Effector memory CD8-positive, alpha-beta T cell (primary cell): ENCODE data around the gene GPR34.
A peak's percentile ranks its signal among the peaks of the same experiment; 100 is the strongest.
"Not testable (repeated sequence)": the region's sequence is repeated elsewhere in the genome, so short reads cannot be mapped to it uniquely, and the experiment has no call there.

ENCODE experiments used
- ATAC-seq: fragments of 150-1000 bp; cut with Tn5 transposase; replicated peaks from 2 replicates; pipeline ENCODE4 v1.10.0; 2021; ENCODE audit warnings: mild to moderate bottlenecking, moderate library complexity
- DNase-seq, 3 experiments: peaks; one replicate each; pipeline ENCODE4 v3.0.0; 2021
- H3K27ac Mint-ChIP-seq, 2 donors: one replicate each; pipeline ENCODE4 v1.8.0; 2022; ENCODE audit warnings: mild to moderate bottlenecking in 2 of 2, mixed read lengths in 2 of 2, moderate library complexity in 2 of 2
- H3K27me3 Mint-ChIP-seq, 2 donors: one replicate each; pipeline ENCODE4 v1.8.0; 2022; ENCODE audit warnings: mixed read lengths in 2 of 2
- H3K36me3 Mint-ChIP-seq: one replicate; pipeline ENCODE4 v1.8.0; 2022; ENCODE audit warnings: mild to moderate bottlenecking, moderate library complexity, mixed read lengths; ENCODE audit not compliant: insufficient read depth
- H3K4me1 Mint-ChIP-seq, 2 donors: one replicate each; pipeline ENCODE4 v1.8.0; 2022; ENCODE audit warnings: low read depth in 2 of 2, mixed read lengths in 2 of 2
- H3K4me3 Mint-ChIP-seq, 2 donors: one replicate each; pipeline ENCODE4 v1.8.0; 2022; ENCODE audit warnings: mild to moderate bottlenecking in 2 of 2, mixed read lengths in 2 of 2, moderate library complexity in 2 of 2
- H3K9me3 Mint-ChIP-seq, 2 donors: one replicate each; pipeline ENCODE4 v1.8.0; 2022; ENCODE audit warnings: mixed read lengths in 2 of 2
- total RNA-seq, 9 experiments: gene quantifications; one replicate each; lab custom pipeline; 2026; lab: John Stamatoyannopoulos, UW

Gene GPR34
- total RNA-seq, result 0 to 1.1 (median 0.49) reads per million in 9 experiments

- peak within 1 kb of the TSS in 1 of 2 donors; percentile 25 for H3K4me3 Mint-ChIP-seq
- no peak within 1 kb of the TSS for H3K27ac Mint-ChIP-seq
- no peaks in the 10 kb centered on the region for H3K9me3 Mint-ChIP-seq
- no peaks in the 10 kb centered on the region for H3K27me3 Mint-ChIP-seq
- H3K4me1 Mint-ChIP-seq, result peaks cover 14 to 17% of the 10 kb centered on the region in 2 donors
- DNase-seq, result no peak
- H3K36me3 Mint-ChIP-seq, result no peaks in the 10 kb centered on the region
- peak; percentile 51 for ATAC-seq
Observed at GRCh38 chrX:41688835-41689234, at the start of gene GPR34. TSS of gene GPR34 (plus strand) at chrX:41688973. CDS start at chrX:41695634, 6,661 bp downstream.

GRCh38 chrX:41646201-41646600, 42.6 kb upstream of the GPR34 start:
- not testable (repeated sequence) for H3K36me3 Mint-ChIP-seq, H3K27me3 Mint-ChIP-seq, DNase-seq, H3K9me3 Mint-ChIP-seq, H3K27ac Mint-ChIP-seq, H3K4me1 Mint-ChIP-seq, ATAC-seq, H3K4me3 Mint-ChIP-seq

GRCh38 chrX:41653125-41653524, 35.6 kb upstream of the GPR34 start:
- Mint-ChIP-seq H3K4me3 (no peak overlapping the region), H3K4me1 (peaks cover 0 to 6% of the 10 kb centered on the region in 2 donors), H3K9me3 (no peaks in the 10 kb centered on the region), H3K27me3 (no peaks in the 10 kb centered on the region), H3K36me3 (peaks cover 28% of the 10 kb centered on the region), H3K27ac (no peak overlapping the region)
- DNase-seq (no peak), ATAC-seq (no peak)

GRCh38 chrX:41655101-41655500, 33.7 kb upstream of the GPR34 start:
- ATAC-seq (no peak), DNase-seq (no peak)
- Mint-ChIP-seq H3K27me3 (no peaks in the 10 kb centered on the region), H3K9me3 (no peaks in the 10 kb centered on the region), H3K27ac (no peak overlapping the region), H3K4me1 (peaks cover 0 to 6% of the 10 kb centered on the region in 2 donors), H3K36me3 (peaks cover 47% of the 10 kb centered on the region), H3K4me3 (no peak overlapping the region)

- Mint-ChIP-seq H3K4me1 (peaks cover 0 to 6% of the 10 kb centered on the region in 2 donors), H3K27ac (no peak overlapping the region), H3K4me3 (no peak overlapping the region), H3K36me3 (peaks cover 51% of the 10 kb centered on the region), H3K27me3 (no peaks in the 10 kb centered on the region), H3K9me3 (no peaks in the 10 kb centered on the region)
- DNase-seq (no peak), ATAC-seq (no peak)
Observed at GRCh38 chrX:41655631-41656030, 33.1 kb upstream of the GPR34 start.

GRCh38 chrX:41661366-41662095, 27.2 kb upstream of the GPR34 start:
- H3K4me1 Mint-ChIP-seq, result peaks cover 3 to 7% of the 10 kb centered on the region in 2 donors
- H3K27ac Mint-ChIP-seq, result no peak overlapping the region
- no peak overlapping the region for H3K4me3 Mint-ChIP-seq
- DNase-seq (no peak), ATAC-seq (no peak)
- H3K27me3 Mint-ChIP-seq, result no peaks in the 10 kb centered on the region
- no peaks in the 10 kb centered on the region for H3K9me3 Mint-ChIP-seq
- H3K36me3 Mint-ChIP-seq, result peaks cover 36% of the 10 kb centered on the region

- peaks cover 17% of the 10 kb centered on the region for H3K36me3 Mint-ChIP-seq
- ATAC-seq (no peak), DNase-seq (no peak)
- peaks cover 5 to 7% of the 10 kb centered on the region in 2 donors for H3K4me1 Mint-ChIP-seq
- peak overlapping the region in 1 of 2 donors; percentile 20 for H3K27ac Mint-ChIP-seq
- H3K9me3 Mint-ChIP-seq, result no peaks in the 10 kb centered on the region
- no peak overlapping the region for H3K4me3 Mint-ChIP-seq
- no peaks in the 10 kb centered on the region for H3K27me3 Mint-ChIP-seq
Observed at GRCh38 chrX:41664375-41664901, 24.3 kb upstream of the GPR34 start.

- no peaks in the 10 kb centered on the region for H3K9me3 Mint-ChIP-seq
- no peaks in the 10 kb centered on the region for H3K27me3 Mint-ChIP-seq
- H3K4me3 Mint-ChIP-seq, result no peak overlapping the region
- peaks cover 5 to 7% of the 10 kb centered on the region in 2 donors for H3K4me1 Mint-ChIP-seq
- peaks cover 12% of the 10 kb centered on the region for H3K36me3 Mint-ChIP-seq
- DNase-seq (no peak), ATAC-seq (no peak)
- no peak overlapping the region for H3K27ac Mint-ChIP-seq
Observed at GRCh38 chrX:41664908-41665307, 23.9 kb upstream of the GPR34 start.

GRCh38 chrX:41665686-41666085, 23.1 kb upstream of the GPR34 start:
- Mint-ChIP-seq H3K27me3 (no peaks in the 10 kb centered on the region), H3K9me3 (no peaks in the 10 kb centered on the region), H3K27ac (peak overlapping the region; percentile 39 to 51), H3K36me3 (peaks cover 15% of the 10 kb centered on the region), H3K4me3 (no peak overlapping the region), H3K4me1 (peaks cover 5 to 7% of the 10 kb centered on the region in 2 donors)
- ATAC-seq (no peak), DNase-seq (no peak)

- Mint-ChIP-seq H3K4me1 (peaks cover 5 to 7% of the 10 kb centered on the region in 2 donors), H3K9me3 (no peaks in the 10 kb centered on the region), H3K27ac (peak overlapping the region; percentile 19 to 57), H3K36me3 (peaks cover 15% of the 10 kb centered on the region), H3K4me3 (no peak overlapping the region), H3K27me3 (no peaks in the 10 kb centered on the region)
- DNase-seq (no peak), ATAC-seq (no peak)
Observed at GRCh38 chrX:41666251-41666650, 22.5 kb upstream of the GPR34 start.

- H3K36me3 Mint-ChIP-seq, result peaks cover 11% of the 10 kb centered on the region
- H3K27ac Mint-ChIP-seq, result no peak overlapping the region
- H3K4me1 Mint-ChIP-seq, result peaks cover 7 to 8% of the 10 kb centered on the region in 2 donors
- DNase-seq (no peak), ATAC-seq (no peak)
- H3K27me3 Mint-ChIP-seq, result no peaks in the 10 kb centered on the region
- no peak overlapping the region for H3K4me3 Mint-ChIP-seq
- no peaks in the 10 kb centered on the region for H3K9me3 Mint-ChIP-seq
Observed at GRCh38 chrX:41667631-41668030, 21.1 kb upstream of the GPR34 start.

- H3K4me1 Mint-ChIP-seq, result peaks cover 12 to 19% of the 10 kb centered on the region in 2 donors
- DNase-seq, result no peak
- H3K9me3 Mint-ChIP-seq, result no peaks in the 10 kb centered on the region
- no peak overlapping the region for H3K4me3 Mint-ChIP-seq
- H3K27me3 Mint-ChIP-seq, result no peaks in the 10 kb centered on the region
- H3K36me3 Mint-ChIP-seq, result peaks cover 11% of the 10 kb centered on the region
- H3K27ac Mint-ChIP-seq, result no peak overlapping the region
- no peak for ATAC-seq
Observed at GRCh38 chrX:41670112-41670511, 18.7 kb upstream of the GPR34 start.

- Mint-ChIP-seq H3K4me3 (no peak overlapping the region), H3K9me3 (no peaks in the 10 kb centered on the region), H3K27me3 (no peaks in the 10 kb centered on the region), H3K4me1 (peaks cover 9 to 19% of the 10 kb centered on the region in 2 donors), H3K36me3 (peaks cover 8% of the 10 kb centered on the region), H3K27ac (no peak overlapping the region)
- DNase-seq (no peak), ATAC-seq (no peak)
Observed at GRCh38 chrX:41671082-41671481, 17.7 kb upstream of the GPR34 start.

- Mint-ChIP-seq H3K36me3 (peaks cover 12% of the 10 kb centered on the region), H3K9me3 (no peaks in the 10 kb centered on the region), H3K4me3 (no peak overlapping the region), H3K4me1 (peaks cover 5 to 22% of the 10 kb centered on the region in 2 donors), H3K27ac (peak overlapping the region in 1 of 2 donors; percentile 90), H3K27me3 (no peaks in the 10 kb centered on the region)
- ATAC-seq (no peak), DNase-seq (no peak)
Observed at GRCh38 chrX:41672643-41673042, 16.1 kb upstream of the GPR34 start.
